ENCODE results near the gene THSD7B.

Gene THSD7B

GRCh38 chr2:137706786-137707613 is 941.7 kb downstream of the THSD7B start:
- no CpG with 5 or more reads among the region's 15 CpGs for WGBS (ENCODE audit: extremely low coverage, insufficient coverage, insufficient read length)

GRCh38 chr2:137708311-137708710 is 943.0 kb downstream of the THSD7B start:
- Histone ChIP-seq H2BK120ac (ENCODE audit: insufficient read depth, low read length, poor library complexity) (no peak overlapping the region), H2BK5ac (ENCODE audit: low read depth, low read length, poor library complexity) (no peak overlapping the region), H3K18ac (ENCODE audit: low read length) (no peak overlapping the region), H4K8ac (ENCODE audit: low read depth, low read length) (no peak overlapping the region), H3K79me1 (ENCODE audit: low read length) (no peaks in the 10 kb centered on the region), H3K14ac (ENCODE audit: low read length) (no peak overlapping the region), H3K9me3 (ENCODE audit: insufficient read depth, low read depth, low read length) (no peaks in the 10 kb centered on the region), H3K79me2 (ENCODE audit: control insufficient read depth, insufficient read depth, low read length, poor library complexity) (no peaks in the 10 kb centered on the region), H3K4me2 (ENCODE audit: low read length) (no peak overlapping the region), H2AFZ (ENCODE audit: insufficient read depth, low read length, poor library complexity) (no peak overlapping the region), H3K4me1 (ENCODE audit: control insufficient read depth in 1 of 2, insufficient read depth in 2 of 2, low read length in 2 of 2) (peaks cover 0 to 2% of the 10 kb centered on the region in 2 experiments), H3K23ac (ENCODE audit: low read length) (no peak overlapping the region), H3K27me3 (ENCODE audit: insufficient read depth, low read length) (no peaks in the 10 kb centered on the region), H4K12ac (ENCODE audit: low read depth, low read length) (no peak overlapping the region), H2AK5ac (ENCODE audit: low read length) (no peak overlapping the region), H3K9ac (ENCODE audit: low read length) (no peak overlapping the region), H3K4ac (ENCODE audit: low read depth, low read length) (no peak overlapping the region), H3K4me3 (ENCODE audit: low read depth, low read length) (no peak overlapping the region), H4K91ac (ENCODE audit: low read depth, low read length) (no peak overlapping the region), H2BK12ac (ENCODE audit: low read length) (no peak overlapping the region), H3K36me3 (ENCODE audit: control insufficient read depth in 1 of 2, insufficient read depth in 2 of 2, low read length in 2 of 2) (no peaks in the 10 kb centered on the region), H3K27ac (ENCODE audit: low read depth, low read length) (no peak overlapping the region)
- no CpG with 5 or more reads among the region's 5 CpGs for WGBS (ENCODE audit: extremely low coverage, insufficient coverage, insufficient read length)
- DNase-seq: no peak

More at GRCh38 chr2:137706786-137707613, 941.7 kb downstream of the THSD7B start:
- H2BK5ac ChIP-seq (ENCODE audit: low read depth, low read length, poor library complexity): no peak overlapping the region
- no peak overlapping the region for H3K4ac ChIP-seq (ENCODE audit: low read depth, low read length)
- H3K18ac ChIP-seq (ENCODE audit: low read length): no peak overlapping the region
- no peak overlapping the region for H2AFZ ChIP-seq (ENCODE audit: insufficient read depth, low read length, poor library complexity)
- no peak overlapping the region for H3K4me2 ChIP-seq (ENCODE audit: low read length)
- H4K91ac ChIP-seq (ENCODE audit: low read depth, low read length): no peak overlapping the region
- no peak overlapping the region for H4K8ac ChIP-seq (ENCODE audit: low read depth, low read length)
- no peak overlapping the region for H2BK12ac ChIP-seq (ENCODE audit: low read length)
- H3K27ac ChIP-seq (ENCODE audit: low read depth, low read length): no peak overlapping the region
- H3K14ac ChIP-seq (ENCODE audit: low read length): no peak overlapping the region
- H3K23ac ChIP-seq (ENCODE audit: low read length): no peak overlapping the region
- H3K27me3 ChIP-seq (ENCODE audit: insufficient read depth, low read length): no peaks in the 10 kb centered on the region
- no peak overlapping the region for H2BK120ac ChIP-seq (ENCODE audit: insufficient read depth, low read length, poor library complexity)
- no peak overlapping the region for H2AK5ac ChIP-seq (ENCODE audit: low read length)
- no peaks in the 10 kb centered on the region for H3K9me3 ChIP-seq (ENCODE audit: insufficient read depth, low read depth, low read length)
- no peak overlapping the region for H3K9ac ChIP-seq (ENCODE audit: low read length)
- H4K12ac ChIP-seq (ENCODE audit: low read depth, low read length): no peak overlapping the region
- H3K4me1 ChIP-seq (ENCODE audit: control insufficient read depth in 1 of 2, insufficient read depth in 2 of 2, low read length in 2 of 2): peaks cover 0 to 2% of the 10 kb centered on the region in 2 experiments
- no peak for DNase-seq
- H3K36me3 ChIP-seq (ENCODE audit: control insufficient read depth in 1 of 2, insufficient read depth in 2 of 2, low read length in 2 of 2): no peaks in the 10 kb centered on the region
- H3K4me3 ChIP-seq (ENCODE audit: low read depth, low read length): no peak overlapping the region
- H3K79me2 ChIP-seq (ENCODE audit: control insufficient read depth, insufficient read depth, low read length, poor library complexity): no peaks in the 10 kb centered on the region
- no peaks in the 10 kb centered on the region for H3K79me1 ChIP-seq (ENCODE audit: low read length)

GRCh38 chr2:137715731-137716191 is 950.4 kb downstream of the THSD7B start:
- no peak overlapping the region for H3K4me3 ChIP-seq (ENCODE audit: low read depth, low read length)
- H3K79me2 ChIP-seq (ENCODE audit: control insufficient read depth, insufficient read depth, low read length, poor library complexity): no peaks in the 10 kb centered on the region

GRCh38 chr2:137718786-137719185 is 953.4 kb downstream of the THSD7B start:
- H3K4ac ChIP-seq (ENCODE audit: low read depth, low read length): no peak overlapping the region
- H3K36me3 ChIP-seq (ENCODE audit: control insufficient read depth in 1 of 2, insufficient read depth in 2 of 2, low read length in 2 of 2): peaks cover 0 to 2% of the 10 kb centered on the region in 2 experiments
- H4K91ac ChIP-seq (ENCODE audit: low read depth, low read length): no peak overlapping the region
- no peak overlapping the region for H3K27ac ChIP-seq (ENCODE audit: low read depth, low read length)
- H2AK5ac ChIP-seq (ENCODE audit: low read length): no peak overlapping the region
- H3K9ac ChIP-seq (ENCODE audit: low read length): no peak overlapping the region
- H3K9me3 ChIP-seq (ENCODE audit: insufficient read depth, low read depth, low read length): peaks cover 5% of the 10 kb centered on the region
- H3K79me1 ChIP-seq (ENCODE audit: low read length): no peaks in the 10 kb centered on the region
- DNase-seq: no peak
- H4K8ac ChIP-seq (ENCODE audit: low read depth, low read length): no peak overlapping the region
- no peak overlapping the region for H3K23ac ChIP-seq (ENCODE audit: low read length)
- no peak overlapping the region for H2BK120ac ChIP-seq (ENCODE audit: insufficient read depth, low read length, poor library complexity)
- H2BK12ac ChIP-seq (ENCODE audit: low read length): no peak overlapping the region
- no peak overlapping the region for H3K4me2 ChIP-seq (ENCODE audit: low read length)
- H3K27me3 ChIP-seq (ENCODE audit: insufficient read depth, low read length): no peaks in the 10 kb centered on the region
- H3K14ac ChIP-seq (ENCODE audit: low read length): no peak overlapping the region
- H3K18ac ChIP-seq (ENCODE audit: low read length): no peak overlapping the region
- no peak overlapping the region for H2AFZ ChIP-seq (ENCODE audit: insufficient read depth, low read length, poor library complexity)
- H3K79me2 ChIP-seq (ENCODE audit: control insufficient read depth, insufficient read depth, low read length, poor library complexity): no peaks in the 10 kb centered on the region
- WGBS (ENCODE audit: extremely low coverage, insufficient coverage, insufficient read length): no CpG with 5 or more reads among the region's 3 CpGs
- H3K4me3 ChIP-seq (ENCODE audit: low read depth, low read length): no peak overlapping the region
- H3K4me1 ChIP-seq (ENCODE audit: control insufficient read depth in 1 of 2, insufficient read depth in 2 of 2, low read length in 2 of 2): no peaks in the 10 kb centered on the region
- H2BK5ac ChIP-seq (ENCODE audit: low read depth, low read length, poor library complexity): no peak overlapping the region
- no peak overlapping the region for H4K12ac ChIP-seq (ENCODE audit: low read depth, low read length)

More at GRCh38 chr2:137715731-137716191, 950.4 kb downstream of the THSD7B start:
- no peak overlapping the region for H3K18ac ChIP-seq (ENCODE audit: low read length)
- no peak overlapping the region for H2AK5ac ChIP-seq (ENCODE audit: low read length)
- no peak overlapping the region for H2BK12ac ChIP-seq (ENCODE audit: low read length)
- no peaks in the 10 kb centered on the region for H3K79me1 ChIP-seq (ENCODE audit: low read length)
- no peak for DNase-seq
- no peak overlapping the region for H2BK5ac ChIP-seq (ENCODE audit: low read depth, low read length, poor library complexity)
- H3K4me2 ChIP-seq (ENCODE audit: low read length): no peak overlapping the region
- H3K4ac ChIP-seq (ENCODE audit: low read depth, low read length): no peak overlapping the region
- H4K12ac ChIP-seq (ENCODE audit: low read depth, low read length): no peak overlapping the region
- no peaks in the 10 kb centered on the region for H3K4me1 ChIP-seq (ENCODE audit: control insufficient read depth in 1 of 2, insufficient read depth in 2 of 2, low read length in 2 of 2)
- no peak overlapping the region for H4K8ac ChIP-seq (ENCODE audit: low read depth, low read length)
- no peak overlapping the region for H2AFZ ChIP-seq (ENCODE audit: insufficient read depth, low read length, poor library complexity)
- no peak overlapping the region for H3K14ac ChIP-seq (ENCODE audit: low read length)
- no peak overlapping the region for H3K27ac ChIP-seq (ENCODE audit: low read depth, low read length)
- no peak overlapping the region for H3K23ac ChIP-seq (ENCODE audit: low read length)
- H3K27me3 ChIP-seq (ENCODE audit: insufficient read depth, low read length): no peaks in the 10 kb centered on the region
- H2BK120ac ChIP-seq (ENCODE audit: insufficient read depth, low read length, poor library complexity): no peak overlapping the region
- H3K9ac ChIP-seq (ENCODE audit: low read length): no peak overlapping the region
- H3K9me3 ChIP-seq (ENCODE audit: insufficient read depth, low read depth, low read length): peaks cover 5% of the 10 kb centered on the region
- H3K36me3 ChIP-seq (ENCODE audit: control insufficient read depth in 1 of 2, insufficient read depth in 2 of 2, low read length in 2 of 2): peaks cover 0 to 2% of the 10 kb centered on the region in 2 experiments
- no CpG with 5 or more reads among the region's 17 CpGs for WGBS (ENCODE audit: extremely low coverage, insufficient coverage, insufficient read length)
- no peak overlapping the region for H4K91ac ChIP-seq (ENCODE audit: low read depth, low read length)

Measured in trophoblast cell (in vitro differentiated cells and primary cell).